HL-60 (cell line): ENCODE measurements around the gene ALS2CL.
A peak's percentile ranks its signal among the peaks of the same experiment; 100 is the strongest.

Source experiments
- GABPA ChIP-seq: IDR thresholded peaks from 2 replicates; pipeline ENCODE4 v1.6.1; 2012; ENCODE audit warnings: low read depth
- POLR2AphosphoS5 ChIP-seq: IDR thresholded peaks from 2 replicates; pipeline ENCODE4 v1.6.1; 2012; ENCODE audit warnings: low read depth
- TF ChIP-seq, protein P1 (sequence below): IDR thresholded peaks from one replicate; pipeline ENCODE4 v1.5.1; 2011; ENCODE audit warnings: low read length, control low read depth, inconsistent platforms; ENCODE audit not compliant: insufficient read depth
- TF ChIP-seq, protein P2 (sequence below): IDR thresholded peaks from 2 replicates; pipeline ENCODE4 v1.6.1; 2012; ENCODE audit warnings: low read depth; ENCODE audit not compliant: insufficient replicate concordance

DNA sequence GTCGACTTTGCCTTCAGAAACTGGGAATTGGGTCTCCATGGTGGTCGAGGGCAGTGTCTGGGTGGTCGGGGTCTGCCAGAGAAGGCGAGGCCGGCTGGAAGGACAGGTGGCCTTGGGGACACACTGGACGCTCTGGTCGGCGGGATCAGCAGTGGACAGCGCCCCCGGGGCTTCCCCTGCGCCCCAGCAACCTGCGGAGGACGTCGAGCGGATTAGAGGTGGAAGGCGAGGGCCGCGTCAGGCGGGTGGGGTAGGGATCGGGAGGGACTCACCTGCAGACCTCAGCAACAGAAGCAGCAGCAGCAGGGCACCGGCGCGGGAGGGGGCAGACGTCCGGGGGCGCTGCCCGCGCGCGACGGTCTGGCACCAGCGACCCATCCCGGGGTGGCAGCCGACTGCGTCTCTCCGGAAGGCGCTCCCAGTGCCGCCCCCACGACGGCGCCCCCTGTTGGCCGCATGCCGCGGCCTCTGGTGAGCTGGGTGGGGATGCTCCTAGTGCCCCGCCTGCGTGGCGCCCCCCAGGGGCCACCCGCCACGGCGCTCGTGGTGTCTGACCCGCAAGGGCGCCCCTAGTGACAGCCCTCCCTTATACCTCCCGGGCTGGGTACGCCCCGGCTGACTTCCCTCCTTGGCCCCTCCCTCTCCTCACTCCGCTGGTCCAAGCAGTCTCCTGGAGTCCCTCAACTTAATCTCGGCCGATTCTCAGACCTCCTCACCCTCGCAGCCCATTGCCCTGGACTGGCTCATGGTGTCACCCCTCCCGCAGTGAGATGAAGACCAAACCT, 24.2 kb upstream of the ALS2CL start, which contains the start of gene PRSS50:
- TF ChIP-seq, protein P1, sequence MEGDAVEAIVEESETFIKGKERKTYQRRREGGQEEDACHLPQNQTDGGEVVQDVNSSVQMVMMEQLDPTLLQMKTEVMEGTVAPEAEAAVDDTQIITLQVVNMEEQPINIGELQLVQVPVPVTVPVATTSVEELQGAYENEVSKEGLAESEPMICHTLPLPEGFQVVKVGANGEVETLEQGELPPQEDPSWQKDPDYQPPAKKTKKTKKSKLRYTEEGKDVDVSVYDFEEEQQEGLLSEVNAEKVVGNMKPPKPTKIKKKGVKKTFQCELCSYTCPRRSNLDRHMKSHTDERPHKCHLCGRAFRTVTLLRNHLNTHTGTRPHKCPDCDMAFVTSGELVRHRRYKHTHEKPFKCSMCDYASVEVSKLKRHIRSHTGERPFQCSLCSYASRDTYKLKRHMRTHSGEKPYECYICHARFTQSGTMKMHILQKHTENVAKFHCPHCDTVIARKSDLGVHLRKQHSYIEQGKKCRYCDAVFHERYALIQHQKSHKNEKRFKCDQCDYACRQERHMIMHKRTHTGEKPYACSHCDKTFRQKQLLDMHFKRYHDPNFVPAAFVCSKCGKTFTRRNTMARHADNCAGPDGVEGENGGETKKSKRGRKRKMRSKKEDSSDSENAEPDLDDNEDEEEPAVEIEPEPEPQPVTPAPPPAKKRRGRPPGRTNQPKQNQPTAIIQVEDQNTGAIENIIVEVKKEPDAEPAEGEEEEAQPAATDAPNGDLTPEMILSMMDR: no peak
- TF ChIP-seq GABPA: no peak
- TF ChIP-seq POLR2AphosphoS5: no peak
- TF ChIP-seq, protein P2, sequence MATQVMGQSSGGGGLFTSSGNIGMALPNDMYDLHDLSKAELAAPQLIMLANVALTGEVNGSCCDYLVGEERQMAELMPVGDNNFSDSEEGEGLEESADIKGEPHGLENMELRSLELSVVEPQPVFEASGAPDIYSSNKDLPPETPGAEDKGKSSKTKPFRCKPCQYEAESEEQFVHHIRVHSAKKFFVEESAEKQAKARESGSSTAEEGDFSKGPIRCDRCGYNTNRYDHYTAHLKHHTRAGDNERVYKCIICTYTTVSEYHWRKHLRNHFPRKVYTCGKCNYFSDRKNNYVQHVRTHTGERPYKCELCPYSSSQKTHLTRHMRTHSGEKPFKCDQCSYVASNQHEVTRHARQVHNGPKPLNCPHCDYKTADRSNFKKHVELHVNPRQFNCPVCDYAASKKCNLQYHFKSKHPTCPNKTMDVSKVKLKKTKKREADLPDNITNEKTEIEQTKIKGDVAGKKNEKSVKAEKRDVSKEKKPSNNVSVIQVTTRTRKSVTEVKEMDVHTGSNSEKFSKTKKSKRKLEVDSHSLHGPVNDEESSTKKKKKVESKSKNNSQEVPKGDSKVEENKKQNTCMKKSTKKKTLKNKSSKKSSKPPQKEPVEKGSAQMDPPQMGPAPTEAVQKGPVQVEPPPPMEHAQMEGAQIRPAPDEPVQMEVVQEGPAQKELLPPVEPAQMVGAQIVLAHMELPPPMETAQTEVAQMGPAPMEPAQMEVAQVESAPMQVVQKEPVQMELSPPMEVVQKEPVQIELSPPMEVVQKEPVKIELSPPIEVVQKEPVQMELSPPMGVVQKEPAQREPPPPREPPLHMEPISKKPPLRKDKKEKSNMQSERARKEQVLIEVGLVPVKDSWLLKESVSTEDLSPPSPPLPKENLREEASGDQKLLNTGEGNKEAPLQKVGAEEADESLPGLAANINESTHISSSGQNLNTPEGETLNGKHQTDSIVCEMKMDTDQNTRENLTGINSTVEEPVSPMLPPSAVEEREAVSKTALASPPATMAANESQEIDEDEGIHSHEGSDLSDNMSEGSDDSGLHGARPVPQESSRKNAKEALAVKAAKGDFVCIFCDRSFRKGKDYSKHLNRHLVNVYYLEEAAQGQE: peak; percentile 37
